Panc1 (cell line): ENCODE measurements around the gene STK16. TPM values are rescaled to one million over a fixed set of nuclear protein-coding genes. Genes with fewer than 3 reads are reported as not detected.
A peak's percentile ranks its signal among the peaks of the same experiment; 100 is the strongest.
"Not testable (repeated sequence)": the region's sequence is repeated elsewhere in the genome, so short reads cannot be mapped to it uniquely, and the experiment has no call there.

ENCODE experiments used
- ATAC-seq: fragments of 200-7000 bp; cut with Tn5 transposase; 2 replicates; pipeline ENCODE4 v1.9.1; 2020; ENCODE audit warnings: mild to moderate bottlenecking, moderate library complexity
- BruUV-seq: library from RNA; stranded (reverse); fragments of 400-500 nt; replicated peaks from 2 replicates; lab custom pipeline; 2021; lab: Mats Ljungman, UMichigan
- CTCF ChIA-PET: fragments of 300-600 bp; sonication (Branson Sonifier 250); formaldehyde crosslinking; loops from one replicate; lab custom pipeline; 2022; ENCODE audit warnings: antibody characterized with exemption; lab: Charles Lee
- POLR2A ChIA-PET: fragments of 300-600 bp; sonication (Branson Sonifier 250); formaldehyde crosslinking; loops from one replicate; lab custom pipeline; 2022; ENCODE audit warnings: antibody characterized with exemption; lab: Charles Lee
- DNase-seq: peaks from one replicate; pipeline ENCODE4 v3.0.0-alpha.2; 2010; ENCODE audit warnings: low read depth, low spot score
- H3K27ac ChIP-seq: 2 replicates; pipeline ENCODE4 v1.5.1; 2011; ENCODE audit warnings: mild to moderate bottlenecking, low read length, inconsistent platforms
- H3K27me3 ChIP-seq: fragments of 200-500 bp; sonication (Bioruptor generic); 2 replicates; pipeline ENCODE4 v1.6.0; 2014; ENCODE audit warnings: low read length, inconsistent platforms; ENCODE audit not compliant: control insufficient read depth, insufficient read depth
- H3K36me3 ChIP-seq: fragments of 200-500 bp; sonication (Bioruptor generic); 2 replicates; pipeline ENCODE4 v1.5.1; 2014; ENCODE audit warnings: inconsistent platforms, mild to moderate bottlenecking, low read length, moderate library complexity; ENCODE audit not compliant: control insufficient read depth, insufficient read depth
- H3K4me1 ChIP-seq: 2 replicates; pipeline ENCODE4 v1.5.1; 2011; ENCODE audit warnings: inconsistent platforms, mild to moderate bottlenecking, low read length, moderate library complexity; ENCODE audit not compliant: control insufficient read depth, insufficient read depth
- H3K4me3 ChIP-seq, 2 experiments: 2 replicates each; pipeline ENCODE4 v1.5.1; 2011 to 2012; ENCODE audit warnings: low read depth in 2 of 2, low read length in 2 of 2, mild to moderate bottlenecking in 2 of 2, inconsistent platforms in 1 of 2, moderate library complexity in 1 of 2
- H3K9me3 ChIP-seq: fragments of 200-500 bp; sonication (Bioruptor generic); 2 replicates; pipeline ENCODE4 v1.5.1; 2014; ENCODE audit warnings: low read depth, mild to moderate bottlenecking, inconsistent platforms, low read length, moderate library complexity; ENCODE audit not compliant: control insufficient read depth, insufficient read depth
- CTCF ChIP-seq: fragments of 450-650 bp; IDR thresholded peaks from 2 replicates; pipeline ENCODE4 v1.5.1; 2017; ENCODE audit warnings: mild to moderate bottlenecking
- POLR2AphosphoS5 ChIP-seq: IDR thresholded peaks from 2 replicates; pipeline ENCODE4 v1.6.1; 2012; ENCODE audit warnings: mild to moderate bottlenecking, low read depth, low read length, moderate library complexity
- REST ChIP-seq, 2 experiments: IDR thresholded peaks; 2 replicates each; pipeline ENCODE4 v1.6.1; 2011 to 2012; ENCODE audit warnings: low read depth in 2 of 2, control low read depth in 1 of 2, low read length in 1 of 2, mild to moderate bottlenecking in 1 of 2, moderate library complexity in 1 of 2; ENCODE audit not compliant: insufficient read depth in 1 of 2
- SIN3A ChIP-seq: IDR thresholded peaks from 2 replicates; pipeline ENCODE4 v1.6.1; 2012; ENCODE audit warnings: low read depth, mild to moderate bottlenecking, low read length, moderate library complexity, borderline replicate concordance; ENCODE audit not compliant: insufficient read depth
- TCF7L2 ChIP-seq: IDR thresholded peaks from 2 replicates; pipeline ENCODE4 v1.6.1; 2011; ENCODE audit warnings: mild to moderate bottlenecking, low read depth, low read length, inconsistent platforms
- in situ Hi-C: cut with HindIII; loops from 2 replicates; pipeline ENCODE4 v1.10.0; 2016; ENCODE audit warnings: low sequenced_read_pairs, low pct_unique_long_range_greater_than_20kb
- intact Hi-C: fragments of 100-400 bp; cut with micrococcal nuclease; formaldehyde crosslinking; loops from one replicate; pipeline ENCODE4 v1.10.0; 2022; ENCODE audit not compliant: unreplicated experiment
- total RNA-seq: library from RNA; stranded (reverse); gene quantifications from one replicate; pipeline ENCODE4 v1.2.1, GENCODE V29; 2021; ENCODE audit not compliant: unreplicated experiment

Gene STK16
- total RNA-seq, 1 experiment from 2014 or later: 29.9 TPM

GRCh38 chr2:219253753-219254589 is 8.7 kb downstream of the STK16 start, which contains the start of gene TUBA4A:
Gene TUBA4A (minus strand): TSS chr2:219253918. CDS start chr2:219253858, 60 bp downstream.
- H3K27ac ChIP-seq: no peak within 1 kb of the TSS
- H3K27me3 ChIP-seq: peaks cover 8% of the 10 kb centered on the region
- H3K4me1 ChIP-seq: peaks cover 25% of the 10 kb centered on the region
- in situ Hi-C loops (no loop called here), intact Hi-C loops (no loop called here)
- H3K4me3 ChIP-seq: peak within 1 kb of the TSS; percentile 49 to 68
- POLR2A ChIA-PET: interaction anchor here (1.5 kb wide), 1 partner anchor 9 kb away, joined by 3 read pairs; no protein-coding TSS in a partner anchor
- TF ChIP-seq SIN3A: 0 out of 2 replicates have a peak, but pooled peaks have one; percentile 56
- no peak for TF ChIP-seq CTCF
- no TSS peak for BruUV-seq
- no peaks in the 10 kb centered on the region; the same call in 1 of the 2 replicates for H3K36me3 ChIP-seq
- ATAC-seq (peak; percentile 86), DNase-seq (no peak)
- no peaks in the 10 kb centered on the region for H3K9me3 ChIP-seq
- CTCF ChIA-PET: interaction anchor here (0.6 kb wide), 2 partner anchors 9 to 112 kb away, joined by 4 read pairs; no protein-coding TSS in a partner anchor

GRCh38 chr2:219254590-219255201 is 9.4 kb downstream of the STK16 start:
- TF ChIP-seq POLR2AphosphoS5: no peak
- no peak for TF ChIP-seq REST (IDR thresholded peaks at IDR 0.05; ENCODE audit: insufficient read depth in 1 of 2, low read depth in 2 of 2, low read length in 1 of 2)
- no peak for TF ChIP-seq CTCF
- TF ChIP-seq TCF7L2: no peak
- TF ChIP-seq SIN3A: no peak
- intact Hi-C loops: no loop called here
- CTCF ChIA-PET: no interaction called here
- ATAC-seq: peak; percentile 22
- POLR2A ChIA-PET: interaction anchor here (1.5 kb wide), 1 partner anchor 10 kb away, joined by 3 read pairs; no protein-coding TSS in a partner anchor
- Histone ChIP-seq H3K9me3 (no peaks in the 10 kb centered on the region), H3K36me3 (no peaks in the 10 kb centered on the region; the same call in 1 of the 2 replicates), H3K4me1 (peaks cover 18% of the 10 kb centered on the region), H3K27ac (no peak overlapping the region), H3K27me3 (peaks cover 8% of the 10 kb centered on the region), H3K4me3 (peak overlapping the region; percentile 49 to 68)
- no peak for DNase-seq
- no TSS peak for BruUV-seq
- in situ Hi-C loops: no loop called here

- H3K27ac ChIP-seq, H3K27me3 ChIP-seq, H3K4me3 ChIP-seq, intact Hi-C loops, BruUV-seq, DNase-seq, CTCF ChIA-PET, H3K36me3 ChIP-seq, ATAC-seq, H3K9me3 ChIP-seq, in situ Hi-C loops, H3K4me1 ChIP-seq: not testable (repeated sequence)
- POLR2A ChIA-PET: interaction anchor here (0.6 kb wide), 2 partner anchors 42 to 171 kb away, joined by 3 to 4 read pairs; no protein-coding TSS in a partner anchor
These were observed 13.7 kb downstream of the STK16 start for GRCh38 chr2:219258942-219259341.
